Gastrocnemius medialis (tissue), 4 donors: ENCODE data around the gene SERTAD2.

Source experiments
- POLR2A ChIP-seq, 2 donors: fragments of 450-650 bp; IDR thresholded peaks; one replicate each; pipeline ENCODE4 v1.6.1; 2017; ENCODE audit warnings: antibody characterized with exemption in 2 of 2, mild to moderate bottlenecking in 2 of 2, moderate library complexity in 2 of 2
- TF ChIP-seq, protein P1 (sequence below), 5 experiments: fragments of 450-650 bp in 3 of 5; fragments of 200-600 bp in 2 of 5; sonication (generic) in 2 of 5; IDR thresholded peaks in 4 of 5; conservative IDR thresholded peaks in 1 of 5; 1 replicate in 4 of 5; 2 replicates in 1 of 5; pipeline ENCODE4 v1.5.1; 2016 to 2019; ENCODE audit warnings: antibody characterized with exemption in 5 of 5, mild to moderate bottlenecking in 3 of 5, moderate library complexity in 3 of 5

GRCh38 chr2:64649626-64650025 is 4.1 kb downstream of the SERTAD2 start:
- TF ChIP-seq POLR2A (IDR thresholded peaks at IDR 0.05): no peak
- TF ChIP-seq, protein P1, sequence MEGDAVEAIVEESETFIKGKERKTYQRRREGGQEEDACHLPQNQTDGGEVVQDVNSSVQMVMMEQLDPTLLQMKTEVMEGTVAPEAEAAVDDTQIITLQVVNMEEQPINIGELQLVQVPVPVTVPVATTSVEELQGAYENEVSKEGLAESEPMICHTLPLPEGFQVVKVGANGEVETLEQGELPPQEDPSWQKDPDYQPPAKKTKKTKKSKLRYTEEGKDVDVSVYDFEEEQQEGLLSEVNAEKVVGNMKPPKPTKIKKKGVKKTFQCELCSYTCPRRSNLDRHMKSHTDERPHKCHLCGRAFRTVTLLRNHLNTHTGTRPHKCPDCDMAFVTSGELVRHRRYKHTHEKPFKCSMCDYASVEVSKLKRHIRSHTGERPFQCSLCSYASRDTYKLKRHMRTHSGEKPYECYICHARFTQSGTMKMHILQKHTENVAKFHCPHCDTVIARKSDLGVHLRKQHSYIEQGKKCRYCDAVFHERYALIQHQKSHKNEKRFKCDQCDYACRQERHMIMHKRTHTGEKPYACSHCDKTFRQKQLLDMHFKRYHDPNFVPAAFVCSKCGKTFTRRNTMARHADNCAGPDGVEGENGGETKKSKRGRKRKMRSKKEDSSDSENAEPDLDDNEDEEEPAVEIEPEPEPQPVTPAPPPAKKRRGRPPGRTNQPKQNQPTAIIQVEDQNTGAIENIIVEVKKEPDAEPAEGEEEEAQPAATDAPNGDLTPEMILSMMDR (IDR thresholded peaks at IDR 0.05 in 4 of 5, conservative IDR thresholded peaks at IDR 0.05 in 1 of 5): no peak
